ENCODE measurements around the gene HES5. TPM values are rescaled to one million over a fixed set of nuclear protein-coding genes. Genes with fewer than 3 reads are reported as not detected.

Gene HES5
- total and polyA plus RNA-seq, 2 donors (not counting 3 experiments of a cell fraction or from before 2014, with no cell fraction given), result 0.07 TPM; not detected in 1

DNA sequence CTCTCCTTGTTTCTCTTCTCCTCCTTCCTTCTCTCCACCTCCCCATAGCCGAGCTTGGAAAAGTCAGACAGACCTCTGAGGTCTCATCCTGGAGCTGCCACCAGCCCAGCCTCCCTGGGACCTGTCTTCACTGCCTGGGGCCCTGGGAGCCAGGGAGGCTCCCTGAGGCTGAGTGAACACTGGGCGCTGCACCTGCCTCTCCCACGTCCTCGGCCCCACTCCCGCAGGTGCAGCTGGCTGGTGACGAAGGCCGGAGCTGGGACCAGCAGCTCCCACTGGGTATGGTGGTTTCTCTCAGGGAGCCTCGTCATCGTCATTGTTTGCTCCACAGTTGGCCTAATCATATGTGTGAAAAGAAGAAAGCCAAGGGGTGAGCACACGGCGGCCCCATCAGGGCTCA lies 31.4 kb upstream of the HES5 start:
- Histone ChIP-seq H3K9ac (replicated peaks; ENCODE audit: extremely low read depth, insufficient read depth, low read length) (no peak overlapping the region), H3K27me3 (ENCODE audit: control insufficient read depth in 2 of 2, insufficient read depth in 2 of 2, low read length in 2 of 2) (no peaks in the 10 kb centered on the region), H3K79me2 (ENCODE audit: control insufficient read depth, insufficient read depth, low read length) (no peaks in the 10 kb centered on the region), H3K27ac (ENCODE audit: insufficient read depth, low read depth, low read length) (no peak overlapping the region), H3K4me2 (ENCODE audit: insufficient read depth, low read length) (no peak overlapping the region), H3K9me1 (replicated peaks; ENCODE audit: control insufficient read depth, extremely low read depth, insufficient read depth, low read length) (no peaks in the 10 kb centered on the region), H3K4me1 (ENCODE audit: control insufficient read depth, extremely low read depth, insufficient read depth, low read length) (no peaks in the 10 kb centered on the region), H2AFZ (ENCODE audit: low read depth, low read length) (no peak overlapping the region), H3K4me3 (replicated peaks in 1 of 3; ENCODE audit: insufficient read depth in 1 of 3, low read depth in 1 of 3, low read length in 3 of 3) (no peak overlapping the region), H3K36me3 (ENCODE audit: control insufficient read depth in 2 of 2, extremely low read depth in 1 of 2, insufficient read depth in 2 of 2, low read length in 2 of 2) (peaks cover 0 to 9% of the 10 kb centered on the region in 2 experiments), H3K9me3 (replicated peaks; ENCODE audit: control insufficient read depth, insufficient read depth, low read length) (no peaks in the 10 kb centered on the region), H4K20me1 (replicated peaks; ENCODE audit: control insufficient read depth, extremely low read depth, insufficient read depth, low read length) (no peaks in the 10 kb centered on the region)
- DNase-seq (ENCODE audit: low read depth, low spot score) (no peak), FAIRE-seq (no peak)
- intact Hi-C loops (cut with micrococcal nuclease) (no loop called here), dilution Hi-C loops (cut with MboI; ENCODE audit: extremely low pct_ligation_motif_present, low sequenced_read_pairs) (no loop called here)
- CTCF ChIA-PET, result interaction anchor here (1.0 to 2.8 kb wide), 9 partner anchors 9 to 891 kb away, joined by 3 to 14 read pairs (median 5); partner anchors contain the start of gene PRXL2B
- TF ChIP-seq MYC (IDR thresholded peaks at IDR 0.05; ENCODE audit: low read depth, low read length) (no peak), POLR2A (IDR thresholded peaks at IDR 0.05; ENCODE audit: low read depth, low read length) (no peak), EZH2 (IDR thresholded peaks at IDR 0.05; ENCODE audit: borderline replicate concordance, low read depth, low read length, severe bottlenecking) (no peak), GATA2 (IDR thresholded peaks at IDR 0.05; ENCODE audit: insufficient read depth, insufficient read length, low read depth, low read length) (no peak), JUN (IDR thresholded peaks at IDR 0.05; ENCODE audit: borderline replicate concordance, insufficient read depth, insufficient read length, low read depth) (no peak), FOS (IDR thresholded peaks at IDR 0.05; ENCODE audit: borderline replicate concordance, insufficient read depth, low read length) (no peak), POLR2AphosphoS5 (IDR thresholded peaks at IDR 0.05; ENCODE audit: insufficient read depth, low read depth, low read length) (no peak)
- TF ChIP-seq, protein P1, sequence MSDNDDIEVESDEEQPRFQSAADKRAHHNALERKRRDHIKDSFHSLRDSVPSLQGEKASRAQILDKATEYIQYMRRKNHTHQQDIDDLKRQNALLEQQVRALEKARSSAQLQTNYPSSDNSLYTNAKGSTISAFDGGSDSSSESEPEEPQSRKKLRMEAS (IDR thresholded peaks at IDR 0.05; ENCODE audit: insufficient read depth, insufficient read length), result no peak
- TF ChIP-seq, protein P2, sequence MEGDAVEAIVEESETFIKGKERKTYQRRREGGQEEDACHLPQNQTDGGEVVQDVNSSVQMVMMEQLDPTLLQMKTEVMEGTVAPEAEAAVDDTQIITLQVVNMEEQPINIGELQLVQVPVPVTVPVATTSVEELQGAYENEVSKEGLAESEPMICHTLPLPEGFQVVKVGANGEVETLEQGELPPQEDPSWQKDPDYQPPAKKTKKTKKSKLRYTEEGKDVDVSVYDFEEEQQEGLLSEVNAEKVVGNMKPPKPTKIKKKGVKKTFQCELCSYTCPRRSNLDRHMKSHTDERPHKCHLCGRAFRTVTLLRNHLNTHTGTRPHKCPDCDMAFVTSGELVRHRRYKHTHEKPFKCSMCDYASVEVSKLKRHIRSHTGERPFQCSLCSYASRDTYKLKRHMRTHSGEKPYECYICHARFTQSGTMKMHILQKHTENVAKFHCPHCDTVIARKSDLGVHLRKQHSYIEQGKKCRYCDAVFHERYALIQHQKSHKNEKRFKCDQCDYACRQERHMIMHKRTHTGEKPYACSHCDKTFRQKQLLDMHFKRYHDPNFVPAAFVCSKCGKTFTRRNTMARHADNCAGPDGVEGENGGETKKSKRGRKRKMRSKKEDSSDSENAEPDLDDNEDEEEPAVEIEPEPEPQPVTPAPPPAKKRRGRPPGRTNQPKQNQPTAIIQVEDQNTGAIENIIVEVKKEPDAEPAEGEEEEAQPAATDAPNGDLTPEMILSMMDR (IDR thresholded peaks at IDR 0.05; ENCODE audit: extremely low read depth in 1 of 2, insufficient read depth in 1 of 2, low read depth in 1 of 2, low read length in 2 of 2), result no peak
- POLR2A ChIA-PET, result no interaction called here
- BruUV-seq (replicated peaks), result no TSS peak

All from endothelial cell of umbilical vein (primary cell).